ENCODE data around the gene PATE3. TPM values are rescaled to one million over a fixed set of nuclear protein-coding genes. Genes with fewer than 3 reads are reported as not detected.

PATE3 gene
- polyA plus RNA-seq, 1 donor from 2014 or later: not detected

GRCh38 chr11:125750629-125751028, 37.3 kb upstream of the PATE3 start:
- Histone ChIP-seq H3K9me2 (ENCODE audit: insufficient read depth, low read length) (no peaks in the 10 kb centered on the region), H4K20me1 (ENCODE audit: insufficient read depth) (no peaks in the 10 kb centered on the region), H3K4me2 (ENCODE audit: low read length) (no peak overlapping the region), H2AFZ (ENCODE audit: low read depth, low read length) (no peak overlapping the region), H3K27ac (ENCODE audit: low read length) (no peak overlapping the region), H3K36me3 (ENCODE audit: insufficient read depth, low read length) (no peaks in the 10 kb centered on the region), H3K9me3 (ENCODE audit: low read length) (no peaks in the 10 kb centered on the region), H3K79me2 (replicated peaks; ENCODE audit: insufficient read depth, low read length) (no peaks in the 10 kb centered on the region), H3K9ac (ENCODE audit: low read length) (no peak overlapping the region), H3K27me3 (ENCODE audit: insufficient read depth, low read depth, low read length) (no peaks in the 10 kb centered on the region), H3K4me3 (ENCODE audit: low read length) (no peak overlapping the region), H3F3A (ENCODE audit: insufficient read depth, low read length, poor library complexity, severe bottlenecking) (no peaks in the 10 kb centered on the region)
- TF ChIP-seq EZH2 (IDR thresholded peaks at IDR 0.05; ENCODE audit: borderline replicate concordance, insufficient read depth, low read length, poor library complexity, severe bottlenecking): no peak
- TF ChIP-seq EP300 (conservative IDR thresholded peaks at IDR 0.05; ENCODE audit: poor library complexity, severe bottlenecking): no peak
- TF ChIP-seq MXI1 (conservative IDR thresholded peaks at IDR 0.05; ENCODE audit: poor library complexity, severe bottlenecking): no peak
- TF ChIP-seq SMC3 (conservative IDR thresholded peaks at IDR 0.05; ENCODE audit: poor library complexity): no peak
- TF ChIP-seq RAD21 (conservative IDR thresholded peaks at IDR 0.05): no peak
- no peak for TF ChIP-seq REST (IDR thresholded peaks at IDR 0.05; ENCODE audit: borderline replicate concordance)
- TF ChIP-seq POLR2AphosphoS5 (IDR thresholded peaks at IDR 0.05): no peak
- TF ChIP-seq CTCF (IDR thresholded peaks at IDR 0.05; ENCODE audit: poor library complexity, severe bottlenecking): no peak
- TF ChIP-seq TAF1 (IDR thresholded peaks at IDR 0.05; ENCODE audit: low read depth): no peak

GRCh38 chr11:125756050-125756449, 31.9 kb upstream of the PATE3 start:
- H3F3A ChIP-seq (ENCODE audit: insufficient read depth, low read length, poor library complexity, severe bottlenecking): no peaks in the 10 kb centered on the region
- H3K9me2 ChIP-seq (ENCODE audit: insufficient read depth, low read length): no peaks in the 10 kb centered on the region
- H3K9ac ChIP-seq (ENCODE audit: low read length): no peak overlapping the region
- no peaks in the 10 kb centered on the region for H3K36me3 ChIP-seq (ENCODE audit: insufficient read depth, low read length)
- H3K4me3 ChIP-seq (ENCODE audit: low read length): no peak overlapping the region
- no peaks in the 10 kb centered on the region for H4K20me1 ChIP-seq (ENCODE audit: insufficient read depth)
- no peak for TF ChIP-seq EZH2 (IDR thresholded peaks at IDR 0.05; ENCODE audit: borderline replicate concordance, insufficient read depth, low read length, poor library complexity, severe bottlenecking)
- TF ChIP-seq REST (IDR thresholded peaks at IDR 0.05; ENCODE audit: borderline replicate concordance): no peak
- TF ChIP-seq RAD21 (conservative IDR thresholded peaks at IDR 0.05): no peak
- no peak for TF ChIP-seq POLR2AphosphoS5 (IDR thresholded peaks at IDR 0.05)
- TF ChIP-seq EP300 (conservative IDR thresholded peaks at IDR 0.05; ENCODE audit: poor library complexity, severe bottlenecking): no peak
- TF ChIP-seq CTCF (IDR thresholded peaks at IDR 0.05; ENCODE audit: poor library complexity, severe bottlenecking): no peak
- no peak for TF ChIP-seq MXI1 (conservative IDR thresholded peaks at IDR 0.05; ENCODE audit: poor library complexity, severe bottlenecking)
- TF ChIP-seq SMC3 (conservative IDR thresholded peaks at IDR 0.05; ENCODE audit: poor library complexity): no peak
- TF ChIP-seq TAF1 (IDR thresholded peaks at IDR 0.05; ENCODE audit: low read depth): no peak
- H3K79me2 ChIP-seq (replicated peaks; ENCODE audit: insufficient read depth, low read length): no peaks in the 10 kb centered on the region
- no peak overlapping the region for H2AFZ ChIP-seq (ENCODE audit: low read depth, low read length)
- no peaks in the 10 kb centered on the region for H3K27me3 ChIP-seq (ENCODE audit: insufficient read depth, low read depth, low read length)
- no peak overlapping the region for H3K27ac ChIP-seq (ENCODE audit: low read length)
- H3K9me3 ChIP-seq (ENCODE audit: low read length): no peaks in the 10 kb centered on the region
- H3K4me2 ChIP-seq (ENCODE audit: low read length): no peak overlapping the region

Data from neural cell (in vitro differentiated cells).